ENCODE results near the gene MYB. TPM values are rescaled to one million over a fixed set of nuclear protein-coding genes. Genes with fewer than 3 reads are reported as not detected.

The MYB gene
- total RNA-seq, 1 experiment from 2014 or later, result 3.7 TPM

DNA sequence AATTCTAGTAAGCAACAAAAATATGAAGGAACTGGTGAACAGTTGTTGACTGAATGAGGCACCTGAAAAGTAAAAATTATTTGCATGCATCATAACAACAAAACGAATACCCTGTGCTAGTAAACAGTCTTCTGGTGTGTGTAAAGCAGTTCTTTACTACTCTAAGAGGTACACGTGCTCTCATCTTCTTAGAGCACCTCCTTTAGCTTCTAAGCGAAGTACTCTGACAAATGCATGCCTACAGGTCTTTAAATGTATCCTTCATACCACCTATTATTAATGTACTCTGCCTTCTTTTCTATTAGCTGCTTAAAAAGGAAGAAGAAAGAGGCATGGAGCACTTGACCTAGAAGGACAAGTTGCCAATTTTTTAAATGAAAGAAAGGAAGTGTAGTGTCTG, 32.2 kb upstream of the MYB start:
- Histone ChIP-seq H3K27ac (ENCODE audit: low read depth, low read length) (no peak overlapping the region), H3K79me2 (ENCODE audit: insufficient read depth, low read length) (no peaks in the 10 kb centered on the region), H3K4me2 (ENCODE audit: low read length) (no peak overlapping the region), H4K20me1 (ENCODE audit: insufficient read depth) (no peaks in the 10 kb centered on the region), H3K27me3 (ENCODE audit: insufficient read depth, low read length) (no peaks in the 10 kb centered on the region), H3K9me2 (ENCODE audit: insufficient read depth) (no peaks in the 10 kb centered on the region), H2AFZ (ENCODE audit: low read depth, low read length, poor library complexity, severe bottlenecking) (no peak overlapping the region), H3K4me1 (ENCODE audit: control insufficient read depth in 1 of 2, insufficient read depth in 2 of 2, low read length in 2 of 2) (peaks cover 0 to 6% of the 10 kb centered on the region in 2 experiments; a peak in 1 of 4 replicates), H3K9me3 (ENCODE audit: control insufficient read depth in 1 of 2, insufficient read depth in 1 of 2, low read depth in 1 of 2, low read length in 2 of 2) (no peaks in the 10 kb centered on the region), H3K9ac (ENCODE audit: low read length) (no peak overlapping the region), H3K36me3 (ENCODE audit: control insufficient read depth in 1 of 2, insufficient read depth in 2 of 2, low read length in 2 of 2) (no peaks in the 10 kb centered on the region), H3K4me3 (replicated peaks in 1 of 2; ENCODE audit: low read depth in 1 of 2, low read length in 2 of 2) (no peak overlapping the region)
- no TSS peak for BruUV-seq (replicated peaks)
- POLR2A ChIA-PET, result no interaction called here
- CTCF ChIA-PET, result no interaction called here
- ATAC-seq (no peak), DNase-seq (ENCODE audit: low read depth, low spot score) (no peak)
- intact Hi-C loops (cut with micrococcal nuclease), result no loop called here
- TF ChIP-seq EGR1 (IDR thresholded peaks at IDR 0.05; ENCODE audit: low read depth) (no peak), YY1 (IDR thresholded peaks at IDR 0.05; ENCODE audit: extremely low read depth, insufficient replicate concordance, low read depth, low read length) (no peak), SIN3A (IDR thresholded peaks at IDR 0.05; ENCODE audit: low read depth) (no peak), CTCF (IDR thresholded peaks at IDR 0.05 in 2 of 3, conservative IDR thresholded peaks at IDR 0.05 in 1 of 3; ENCODE audit: borderline replicate concordance in 1 of 3, insufficient read depth in 1 of 3, low read depth in 2 of 3, low read length in 2 of 3) (no peak), POLR2AphosphoS5 (IDR thresholded peaks at IDR 0.05; ENCODE audit: low read depth, low read length) (no peak), ZFX (IDR thresholded peaks at IDR 0.05) (no peak), TCF7L2 (IDR thresholded peaks at IDR 0.05; ENCODE audit: borderline replicate concordance, extremely low read depth, insufficient read depth, insufficient read length) (no peak), SP1 (IDR thresholded peaks at IDR 0.05; ENCODE audit: low read depth) (no peak), POLR2A (IDR thresholded peaks at IDR 0.05; ENCODE audit: borderline replicate concordance, extremely low read depth, insufficient read depth, insufficient read length) (no peak), EZH2 (IDR thresholded peaks at IDR 0.05) (no peak), CEBPB (IDR thresholded peaks at IDR 0.05; ENCODE audit: low read depth) (no peak), ELF1 (IDR thresholded peaks at IDR 0.05; ENCODE audit: borderline replicate concordance, low read depth) (no peak), ZNF274 (IDR thresholded peaks at IDR 0.05; ENCODE audit: low read depth, low read length) (no peak)
- RAD21 ChIA-PET (ENCODE audit: low non-redundant PET in 1 of 2, low total read pairs in 2 of 2, uncharacterized antibody in 2 of 2, unreplicated experiment in 2 of 2), result no interaction called here
